ENCODE measurements around the gene GALE.

GRCh38 chr1:23748016-23748415 is 52.5 kb downstream of the GALE start:
- TF ChIP-seq CTCF (IDR thresholded peaks at IDR 0.05; ENCODE audit: low read depth, low read length) (no peak), EZH2phosphoT487 (IDR thresholded peaks at IDR 0.05; ENCODE audit: low read depth) (no peak)

All from OCI-LY3 (cell line).